ENCODE measurements around the gene BTBD9.

DNA sequence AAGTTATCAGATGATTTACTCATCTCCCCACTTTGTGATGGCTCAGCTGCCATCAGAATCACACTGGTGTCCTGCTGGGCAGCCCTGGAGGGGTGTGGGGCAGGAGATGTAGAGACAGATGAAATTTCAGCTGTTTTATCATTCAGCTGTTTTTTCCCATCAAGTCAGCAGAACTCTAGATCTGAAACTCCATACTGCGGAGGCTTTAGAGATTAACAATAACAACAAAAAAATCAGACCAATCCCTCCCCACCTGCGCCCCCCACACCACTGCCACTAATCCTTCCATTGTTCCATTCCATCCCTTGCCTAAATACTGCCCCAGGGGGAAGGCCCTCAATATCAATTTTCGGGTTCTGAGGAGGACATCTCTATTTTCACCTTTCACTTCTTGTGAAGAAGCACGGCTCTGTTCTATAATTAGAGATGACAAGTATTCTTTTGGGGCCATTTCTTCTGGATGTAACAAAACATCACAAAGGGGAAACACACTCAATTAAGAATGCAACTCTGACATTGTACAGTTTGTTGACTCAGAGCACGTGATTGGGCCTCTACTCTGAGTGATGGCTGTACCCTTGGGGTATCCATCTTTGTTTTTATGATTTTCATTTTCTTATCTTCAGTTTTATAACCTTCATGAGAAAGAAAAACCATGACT lies 423.9 kb downstream of the BTBD9 start:
- TF ChIP-seq, protein P1, sequence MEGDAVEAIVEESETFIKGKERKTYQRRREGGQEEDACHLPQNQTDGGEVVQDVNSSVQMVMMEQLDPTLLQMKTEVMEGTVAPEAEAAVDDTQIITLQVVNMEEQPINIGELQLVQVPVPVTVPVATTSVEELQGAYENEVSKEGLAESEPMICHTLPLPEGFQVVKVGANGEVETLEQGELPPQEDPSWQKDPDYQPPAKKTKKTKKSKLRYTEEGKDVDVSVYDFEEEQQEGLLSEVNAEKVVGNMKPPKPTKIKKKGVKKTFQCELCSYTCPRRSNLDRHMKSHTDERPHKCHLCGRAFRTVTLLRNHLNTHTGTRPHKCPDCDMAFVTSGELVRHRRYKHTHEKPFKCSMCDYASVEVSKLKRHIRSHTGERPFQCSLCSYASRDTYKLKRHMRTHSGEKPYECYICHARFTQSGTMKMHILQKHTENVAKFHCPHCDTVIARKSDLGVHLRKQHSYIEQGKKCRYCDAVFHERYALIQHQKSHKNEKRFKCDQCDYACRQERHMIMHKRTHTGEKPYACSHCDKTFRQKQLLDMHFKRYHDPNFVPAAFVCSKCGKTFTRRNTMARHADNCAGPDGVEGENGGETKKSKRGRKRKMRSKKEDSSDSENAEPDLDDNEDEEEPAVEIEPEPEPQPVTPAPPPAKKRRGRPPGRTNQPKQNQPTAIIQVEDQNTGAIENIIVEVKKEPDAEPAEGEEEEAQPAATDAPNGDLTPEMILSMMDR (IDR thresholded peaks at IDR 0.05; ENCODE audit: borderline replicate concordance, extremely low read depth, low read length, poor library complexity, severe bottlenecking), result no peak
- no peak for TF ChIP-seq EZH2 (IDR thresholded peaks at IDR 0.05; ENCODE audit: borderline replicate concordance, low read depth, low read length, severe bottlenecking)

Measured in DND-41 (cell line).